Activated CD4-positive, alpha-beta T cell treated with anti-CD3 and anti-CD28 coated beads, Interleukin-2, amount 10 ng/mL, durations not matched to agents 24 days and 14 days (primary cell): Measurements from ENCODE around the gene MUC2. TPM values are rescaled to one million over a fixed set of nuclear protein-coding genes. Genes with fewer than 3 reads are reported as not detected.

Source experiments
- DNase-seq: peaks from one replicate; pipeline ENCODE4 v3.0.0; 2022
- H3K27ac Mint-ChIP-seq: one replicate; pipeline ENCODE4 v1.8.0; 2022; ENCODE audit warnings: mild to moderate bottlenecking, mixed read lengths
- H3K27me3 Mint-ChIP-seq: one replicate; pipeline ENCODE4 v1.8.0; 2022; ENCODE audit warnings: mixed read lengths
- H3K36me3 Mint-ChIP-seq: one replicate; pipeline ENCODE4 v1.8.0; 2022; ENCODE audit warnings: low read depth, mild to moderate bottlenecking, mixed read lengths
- H3K4me1 Mint-ChIP-seq: one replicate; pipeline ENCODE4 v1.8.0; 2021; ENCODE audit warnings: mixed read lengths
- H3K4me3 Mint-ChIP-seq: one replicate; pipeline ENCODE4 v1.8.0; 2022; ENCODE audit warnings: mild to moderate bottlenecking, moderate library complexity, mixed read lengths
- H3K9me3 Mint-ChIP-seq: one replicate; pipeline ENCODE4 v1.8.0; 2021; ENCODE audit warnings: mixed read lengths
- intact Hi-C: fragments of 100-400 bp; cut with micrococcal nuclease; formaldehyde crosslinking; loops from one replicate; pipeline ENCODE4 v1.15.1; 2023
- total RNA-seq: library from RNA; stranded (reverse); gene quantifications from 2 replicates; pipeline ENCODE4 v1.2.3, GENCODE V29; 2022

The MUC2 gene
- total RNA-seq, 1 donor from 2014 or later: not detected

- Mint-ChIP-seq H3K4me3 (no peak overlapping the region), H3K36me3 (no peaks in the 10 kb centered on the region), H3K27me3 (no peaks in the 10 kb centered on the region), H3K27ac (no peak overlapping the region), H3K4me1 (no peaks in the 10 kb centered on the region), H3K9me3 (no peaks in the 10 kb centered on the region)
- no peak for DNase-seq
- intact Hi-C loops: no loop called here
Measured at GRCh38 chr11:1032310-1032891, 42.3 kb upstream of the MUC2 start.

GRCh38 chr11:1033016-1033798, 41.5 kb upstream of the MUC2 start:
- H3K27ac Mint-ChIP-seq: no peak overlapping the region
- DNase-seq: no peak
- H3K27me3 Mint-ChIP-seq: no peaks in the 10 kb centered on the region
- no peaks in the 10 kb centered on the region for H3K4me1 Mint-ChIP-seq
- no peaks in the 10 kb centered on the region for H3K36me3 Mint-ChIP-seq
- no peaks in the 10 kb centered on the region for H3K9me3 Mint-ChIP-seq
- H3K4me3 Mint-ChIP-seq: no peak overlapping the region
- intact Hi-C loops: no loop called here

DNA sequence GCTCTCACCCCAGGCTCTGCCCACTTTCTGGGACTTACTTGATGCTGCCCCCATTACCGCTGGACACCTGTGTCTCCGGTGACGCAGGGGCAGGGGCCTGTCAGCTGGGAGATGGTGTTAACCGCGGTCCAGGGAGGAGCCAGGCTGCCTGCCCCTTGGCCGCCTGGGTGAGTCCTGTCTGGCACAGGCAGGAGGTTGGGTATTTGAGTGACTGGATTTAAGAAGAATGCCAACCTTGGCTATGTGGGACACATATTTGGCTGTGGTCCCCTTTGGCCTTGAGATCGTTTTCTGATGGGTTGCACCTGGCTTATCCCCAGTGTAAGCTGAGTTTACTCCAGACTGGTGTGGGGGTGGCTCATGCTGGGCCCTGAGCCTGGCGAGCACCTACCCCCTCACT, 40.7 kb upstream of the MUC2 start:
- no peaks in the 10 kb centered on the region for H3K4me1 Mint-ChIP-seq
- intact Hi-C loops: no loop called here
- H3K27me3 Mint-ChIP-seq: no peaks in the 10 kb centered on the region
- no peaks in the 10 kb centered on the region for H3K36me3 Mint-ChIP-seq
- H3K4me3 Mint-ChIP-seq: no peak overlapping the region
- H3K9me3 Mint-ChIP-seq: no peaks in the 10 kb centered on the region
- no peak for DNase-seq
- H3K27ac Mint-ChIP-seq: no peak overlapping the region

DNA sequence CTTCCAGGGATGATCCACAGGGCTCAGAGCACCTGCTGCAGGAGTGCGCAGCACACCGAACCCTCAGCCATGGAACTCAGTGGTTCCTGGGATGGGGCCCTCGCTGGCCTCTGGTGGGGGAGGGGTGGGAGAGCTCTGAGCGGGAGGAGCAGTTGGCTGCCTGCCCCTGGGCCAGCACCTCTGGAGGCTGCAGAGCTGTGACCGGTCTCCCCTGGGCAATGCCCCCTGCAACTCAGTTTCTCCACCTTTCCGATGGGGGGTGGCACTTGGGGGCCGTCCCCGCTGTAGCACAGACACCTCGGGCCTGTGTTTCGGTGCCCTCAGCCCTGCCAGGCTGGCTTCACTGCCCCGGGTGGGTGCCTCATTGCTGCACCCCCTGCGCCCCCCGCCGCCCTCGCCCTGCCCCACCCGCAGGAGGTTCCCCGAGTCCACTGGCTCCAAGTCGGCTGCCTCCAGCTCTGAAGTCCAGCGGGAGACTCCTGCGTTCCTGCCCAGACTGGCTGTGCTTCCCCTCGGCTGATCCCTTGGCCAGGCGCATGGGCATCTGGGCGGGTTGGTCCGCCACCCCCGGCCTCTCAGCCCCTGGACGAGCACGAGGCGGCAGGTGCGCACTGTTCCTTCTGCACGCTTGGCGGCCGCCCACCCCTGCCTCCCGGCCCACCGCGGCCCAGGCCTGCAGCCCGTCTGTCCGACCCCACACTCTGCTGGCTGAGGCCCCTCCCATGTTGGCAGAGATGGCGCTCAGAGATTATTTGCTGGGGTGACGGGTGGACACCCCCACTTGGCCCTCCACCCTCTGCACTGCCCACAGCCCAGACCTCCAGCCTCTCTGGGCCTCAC, 40.0 kb upstream of the MUC2 start:
- Mint-ChIP-seq H3K27me3 (no peaks in the 10 kb centered on the region), H3K9me3 (no peaks in the 10 kb centered on the region), H3K27ac (no peak overlapping the region), H3K4me3 (no peak overlapping the region), H3K36me3 (no peaks in the 10 kb centered on the region), H3K4me1 (no peaks in the 10 kb centered on the region)
- no peak for DNase-seq
- intact Hi-C loops: no loop called here

DNA sequence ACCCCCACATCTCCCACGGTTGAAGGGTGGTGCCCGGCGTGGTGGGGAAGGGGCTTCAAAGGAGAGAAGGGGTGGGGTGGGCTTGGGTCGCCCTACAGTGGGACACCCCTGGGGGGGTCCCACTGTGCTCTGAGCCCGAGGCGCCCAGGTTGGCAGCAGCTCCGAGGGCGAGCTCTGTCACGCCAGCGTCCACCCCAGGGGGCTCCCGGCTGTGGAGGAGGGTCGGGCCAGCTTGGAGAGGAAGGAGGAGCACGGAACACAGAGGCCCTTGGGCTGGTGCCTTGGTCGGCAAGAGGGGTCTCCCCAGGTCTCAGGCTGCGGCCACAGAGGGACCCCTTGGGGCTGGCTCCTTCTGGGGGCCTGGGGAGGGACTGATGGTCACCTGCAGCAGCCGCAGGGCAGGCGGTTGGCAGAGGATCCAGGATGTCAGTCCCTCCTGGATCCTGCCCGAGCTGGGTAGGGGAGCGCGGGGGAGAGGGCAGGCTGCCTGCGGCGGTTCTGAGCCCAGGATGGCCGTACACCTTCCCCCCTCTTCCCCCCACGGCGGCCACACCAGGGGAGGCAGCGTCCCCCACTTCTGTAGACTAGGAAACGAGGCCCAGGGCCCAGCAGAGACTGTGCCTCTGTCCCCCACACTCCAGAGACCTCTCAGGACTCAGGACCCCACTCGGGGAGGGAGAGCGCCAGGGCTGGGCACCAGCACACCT, 38.9 kb upstream of the MUC2 start:
- H3K27ac Mint-ChIP-seq: no peak overlapping the region
- intact Hi-C loops: no loop called here
- no peak overlapping the region for H3K4me3 Mint-ChIP-seq

DNA sequence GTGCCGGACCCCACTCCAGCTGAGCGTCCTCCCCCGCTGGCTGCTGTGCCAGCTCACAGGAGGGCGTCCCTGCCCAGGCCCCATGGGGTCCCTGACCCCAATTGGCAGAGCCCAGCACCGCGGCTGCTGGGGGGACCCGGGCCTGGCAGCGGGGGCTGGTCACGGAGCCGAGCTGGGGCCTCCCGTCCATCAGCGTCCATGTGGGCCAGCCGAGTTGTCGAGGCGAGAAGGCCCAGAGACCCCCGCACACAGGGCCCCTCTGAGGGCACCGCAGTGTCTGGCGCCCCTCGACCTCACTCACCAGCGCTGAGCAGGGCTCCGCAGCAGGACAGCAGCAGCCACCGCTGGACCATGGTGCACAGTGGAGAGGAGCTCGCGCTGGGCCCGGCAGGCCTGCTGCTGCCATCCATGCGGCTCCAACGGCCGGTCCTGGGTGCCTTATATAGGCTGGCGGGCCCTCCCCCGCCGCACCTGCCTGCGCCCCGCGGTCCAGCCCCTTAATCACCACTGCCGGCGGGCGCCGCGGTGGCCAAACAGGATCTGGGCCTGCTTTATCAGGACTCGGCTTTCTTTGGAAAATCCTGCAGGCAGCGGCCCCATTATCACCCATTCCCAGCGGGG, 38.3 kb upstream of the MUC2 start, which contains the start of gene MUC6:
MUC6 (minus strand) TSS at position 416 of the 621 bp plus-strand sequence; CDS start at position 353, 63 bp downstream.
- intact Hi-C loops: no loop called here
- Mint-ChIP-seq H3K4me1 (no peaks in the 10 kb centered on the region), H3K9me3 (no peaks in the 10 kb centered on the region), H3K27me3 (no peaks in the 10 kb centered on the region), H3K27ac (no peak within 1 kb of the TSS), H3K36me3 (no peaks in the 10 kb centered on the region), H3K4me3 (no peak within 1 kb of the TSS)
- no peak for DNase-seq

More for the DNA sequence above, 38.9 kb upstream of the MUC2 start:
- no peaks in the 10 kb centered on the region for H3K36me3 Mint-ChIP-seq
- DNase-seq: no peak
- H3K27me3 Mint-ChIP-seq: no peaks in the 10 kb centered on the region
- H3K9me3 Mint-ChIP-seq: no peaks in the 10 kb centered on the region
- no peaks in the 10 kb centered on the region for H3K4me1 Mint-ChIP-seq

DNA sequence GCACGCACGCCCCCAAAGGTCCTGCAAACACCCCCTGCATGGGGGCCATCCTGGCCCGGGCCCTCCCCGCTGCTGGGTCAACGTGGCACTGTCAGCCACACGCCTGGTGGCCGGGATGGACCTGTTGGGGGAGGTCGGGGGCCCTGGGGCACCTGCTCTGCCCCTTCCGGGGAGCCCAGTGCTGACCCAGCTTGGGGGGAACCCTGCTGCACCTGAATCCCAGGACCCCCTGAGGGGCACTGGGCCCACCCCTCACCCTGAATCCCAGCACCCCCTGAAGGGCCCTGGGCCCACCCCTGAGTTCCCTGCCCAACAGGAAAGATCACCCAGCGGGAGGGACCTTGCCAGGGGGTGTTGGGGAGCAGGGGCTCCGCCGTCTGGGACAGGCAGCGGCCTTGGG, 37.7 kb upstream of the MUC2 start:
- no peak overlapping the region for H3K27ac Mint-ChIP-seq
- intact Hi-C loops: no loop called here
- H3K9me3 Mint-ChIP-seq: no peaks in the 10 kb centered on the region
- H3K4me3 Mint-ChIP-seq: no peak overlapping the region
- no peaks in the 10 kb centered on the region for H3K27me3 Mint-ChIP-seq
- H3K36me3 Mint-ChIP-seq: no peaks in the 10 kb centered on the region
- no peaks in the 10 kb centered on the region for H3K4me1 Mint-ChIP-seq
- DNase-seq: no peak

DNA sequence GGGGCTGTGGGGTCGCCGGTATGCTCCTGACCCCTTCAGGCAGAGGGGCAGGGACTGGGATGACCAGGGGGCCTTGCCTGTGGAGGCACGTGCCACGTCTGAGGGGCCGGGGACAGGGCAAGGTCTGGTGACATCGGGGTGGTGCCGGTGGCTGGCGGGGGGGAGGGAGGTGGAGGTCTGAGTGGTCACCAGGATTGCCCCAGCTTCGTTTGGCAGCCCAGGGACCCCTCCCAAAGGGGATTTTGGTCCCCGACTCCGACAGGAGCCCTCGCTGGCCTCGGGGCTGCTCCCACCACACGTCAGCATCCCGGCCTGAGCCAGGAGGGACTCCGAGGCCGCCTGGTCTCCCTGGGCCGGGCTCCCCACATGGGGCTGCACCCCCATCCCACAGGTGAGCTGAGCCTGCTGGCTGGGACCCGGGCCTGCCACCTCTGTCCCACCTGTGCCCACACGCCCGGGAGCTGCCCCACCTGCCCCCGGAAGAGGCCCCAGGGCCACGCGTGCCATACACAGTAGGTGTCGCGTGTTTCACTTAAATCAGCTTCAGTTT, 37.1 kb upstream of the MUC2 start:
- no peak overlapping the region for H3K27ac Mint-ChIP-seq
- H3K36me3 Mint-ChIP-seq: no peaks in the 10 kb centered on the region
- intact Hi-C loops: no loop called here
- no peaks in the 10 kb centered on the region for H3K4me1 Mint-ChIP-seq
- DNase-seq: no peak
- no peaks in the 10 kb centered on the region for H3K27me3 Mint-ChIP-seq
- H3K4me3 Mint-ChIP-seq: no peak overlapping the region
- no peaks in the 10 kb centered on the region for H3K9me3 Mint-ChIP-seq

DNA sequence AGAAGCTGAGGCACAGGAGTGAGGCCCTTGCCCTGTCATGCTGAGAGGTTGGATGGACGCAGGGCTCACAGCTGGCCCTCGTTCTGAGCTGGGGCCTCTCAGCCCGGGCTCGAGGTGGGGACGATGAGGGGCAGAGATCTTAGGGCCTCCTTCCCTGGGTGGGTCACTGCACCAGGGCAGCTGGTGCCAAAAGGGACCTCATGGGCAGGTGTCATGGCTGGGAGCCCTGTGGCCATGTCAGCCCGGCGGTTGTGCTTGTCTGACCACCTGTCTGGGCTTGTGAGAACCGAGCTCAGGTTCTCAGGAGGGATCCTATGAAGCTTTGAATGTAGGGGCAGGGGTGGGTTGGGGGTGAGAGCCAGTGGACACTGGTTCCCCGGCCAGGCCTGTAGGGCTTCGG, 36.3 kb upstream of the MUC2 start:
- H3K9me3 Mint-ChIP-seq: no peaks in the 10 kb centered on the region
- no peak overlapping the region for H3K4me3 Mint-ChIP-seq
- no peak for DNase-seq
- no peak overlapping the region for H3K27ac Mint-ChIP-seq
- H3K27me3 Mint-ChIP-seq: no peaks in the 10 kb centered on the region
- H3K36me3 Mint-ChIP-seq: no peaks in the 10 kb centered on the region
- no peaks in the 10 kb centered on the region for H3K4me1 Mint-ChIP-seq
- intact Hi-C loops: no loop called here

GRCh38 chr11:1038921-1039320, 35.8 kb upstream of the MUC2 start:
- no peaks in the 10 kb centered on the region for H3K36me3 Mint-ChIP-seq
- DNase-seq: no peak
- no peaks in the 10 kb centered on the region for H3K27me3 Mint-ChIP-seq
- intact Hi-C loops: no loop called here
- no peaks in the 10 kb centered on the region for H3K4me1 Mint-ChIP-seq
- H3K9me3 Mint-ChIP-seq: no peaks in the 10 kb centered on the region
- H3K4me3 Mint-ChIP-seq: no peak overlapping the region
- no peak overlapping the region for H3K27ac Mint-ChIP-seq

DNA sequence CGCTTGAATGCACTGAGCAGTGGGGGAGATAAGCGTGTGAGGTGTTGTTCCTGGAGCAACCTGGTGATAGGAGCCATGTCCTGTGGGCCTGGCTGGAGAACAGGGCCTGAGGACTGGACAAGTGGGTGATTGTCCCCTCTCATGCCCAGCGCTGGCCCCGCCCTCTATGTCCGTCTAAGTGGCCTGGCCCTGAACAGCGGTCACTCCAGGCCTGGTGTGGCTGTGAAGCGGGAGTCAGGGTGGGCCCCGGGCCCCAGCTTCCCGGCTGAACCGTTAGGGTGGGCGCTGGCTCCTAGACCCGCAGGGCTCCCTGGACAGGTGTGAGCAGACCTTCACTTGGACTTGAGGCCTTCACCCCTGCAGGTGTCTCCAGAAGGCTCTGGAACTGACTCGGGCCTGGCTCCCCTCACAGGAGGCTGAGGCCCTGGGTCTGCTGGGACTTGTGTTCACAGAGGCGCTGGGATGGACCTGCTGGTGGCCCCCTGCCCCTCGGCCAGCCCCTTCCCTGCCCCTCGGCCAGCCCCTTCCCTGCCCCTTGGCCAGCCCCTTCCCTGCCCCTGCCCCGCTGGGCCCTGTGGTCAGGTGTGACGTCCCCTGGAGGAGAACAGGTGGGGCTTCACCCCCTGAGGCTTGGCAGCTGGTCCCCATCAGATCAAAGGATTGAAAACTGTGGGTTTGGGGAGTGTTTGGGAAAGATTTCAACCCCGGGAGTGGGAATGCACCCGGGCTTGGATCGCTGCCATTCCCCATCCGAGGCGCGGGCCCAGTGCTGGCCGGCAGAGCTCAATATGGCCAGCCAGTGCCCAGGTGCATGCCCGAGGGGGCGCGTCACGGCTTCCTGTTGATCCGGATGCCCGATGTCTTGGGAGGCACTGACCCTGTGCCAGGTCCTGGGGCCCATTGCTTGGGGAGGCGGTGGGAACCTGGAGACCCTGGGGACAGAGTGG, 34.9 kb upstream of the MUC2 start:
- no peaks in the 10 kb centered on the region for H3K36me3 Mint-ChIP-seq
- intact Hi-C loops: no loop called here
- no peak for DNase-seq
- no peaks in the 10 kb centered on the region for H3K9me3 Mint-ChIP-seq
- H3K4me3 Mint-ChIP-seq: no peak overlapping the region
- no peaks in the 10 kb centered on the region for H3K4me1 Mint-ChIP-seq
- no peak overlapping the region for H3K27ac Mint-ChIP-seq
- no peaks in the 10 kb centered on the region for H3K27me3 Mint-ChIP-seq

GRCh38 chr11:1040428-1041148, 34.1 kb upstream of the MUC2 start:
- intact Hi-C loops: no loop called here
- no peak overlapping the region for H3K27ac Mint-ChIP-seq
- no peak overlapping the region for H3K4me3 Mint-ChIP-seq
- no peaks in the 10 kb centered on the region for H3K36me3 Mint-ChIP-seq
- H3K4me1 Mint-ChIP-seq: no peaks in the 10 kb centered on the region
- no peak for DNase-seq
- no peaks in the 10 kb centered on the region for H3K27me3 Mint-ChIP-seq
- no peaks in the 10 kb centered on the region for H3K9me3 Mint-ChIP-seq
